Epithelial cell of proximal tubule (primary cell): ENCODE measurements around the gene ZSCAN30. TPM values are rescaled to one million over a fixed set of nuclear protein-coding genes. Genes with fewer than 3 reads are reported as not detected.

Experiments used
- DNase-seq: peaks from one replicate; pipeline ENCODE4 v3.0.0-alpha.2; 2011; ENCODE audit warnings: low read depth
- H3K4me3 ChIP-seq: 2 replicates; pipeline ENCODE4 v1.5.1; 2011; ENCODE audit warnings: low read depth, mild to moderate bottlenecking, low read length
- total RNA-seq: library from RNA; depleted of rRNA; stranded (reverse); fragments of >200 nt; gene quantifications from 2 replicates; pipeline ENCODE4 v1.2.3, GENCODE V29; 2015
- TF ChIP-seq, protein P1 (sequence below): conservative IDR thresholded peaks from 2 replicates; pipeline ENCODE4 v1.5.1; 2012; ENCODE audit warnings: low read depth, mild to moderate bottlenecking, low read length

The ZSCAN30 gene
- total RNA-seq, 1 donor from 2014 or later = 5.1 TPM

DNA sequence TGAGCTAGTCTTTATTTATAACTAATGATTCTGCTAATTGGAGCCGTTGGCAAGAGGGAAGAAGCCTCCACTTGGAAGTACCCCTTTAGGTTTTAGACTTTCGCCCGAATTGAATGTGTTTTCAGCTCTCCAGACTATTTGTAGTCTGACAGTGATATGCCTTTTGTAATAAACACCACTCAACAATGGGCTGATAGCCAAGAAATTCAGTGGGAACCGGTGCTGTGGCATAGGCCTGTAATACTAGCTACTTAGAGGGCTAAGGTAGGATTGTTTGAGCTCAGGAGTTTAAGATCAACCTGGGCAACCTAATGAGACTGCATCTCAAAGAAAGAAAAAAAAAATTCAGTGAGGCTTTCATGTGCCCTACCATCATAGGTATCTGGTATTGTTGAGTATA lies 13.6 kb upstream of the ZSCAN30 start:
- TF ChIP-seq, protein P1, sequence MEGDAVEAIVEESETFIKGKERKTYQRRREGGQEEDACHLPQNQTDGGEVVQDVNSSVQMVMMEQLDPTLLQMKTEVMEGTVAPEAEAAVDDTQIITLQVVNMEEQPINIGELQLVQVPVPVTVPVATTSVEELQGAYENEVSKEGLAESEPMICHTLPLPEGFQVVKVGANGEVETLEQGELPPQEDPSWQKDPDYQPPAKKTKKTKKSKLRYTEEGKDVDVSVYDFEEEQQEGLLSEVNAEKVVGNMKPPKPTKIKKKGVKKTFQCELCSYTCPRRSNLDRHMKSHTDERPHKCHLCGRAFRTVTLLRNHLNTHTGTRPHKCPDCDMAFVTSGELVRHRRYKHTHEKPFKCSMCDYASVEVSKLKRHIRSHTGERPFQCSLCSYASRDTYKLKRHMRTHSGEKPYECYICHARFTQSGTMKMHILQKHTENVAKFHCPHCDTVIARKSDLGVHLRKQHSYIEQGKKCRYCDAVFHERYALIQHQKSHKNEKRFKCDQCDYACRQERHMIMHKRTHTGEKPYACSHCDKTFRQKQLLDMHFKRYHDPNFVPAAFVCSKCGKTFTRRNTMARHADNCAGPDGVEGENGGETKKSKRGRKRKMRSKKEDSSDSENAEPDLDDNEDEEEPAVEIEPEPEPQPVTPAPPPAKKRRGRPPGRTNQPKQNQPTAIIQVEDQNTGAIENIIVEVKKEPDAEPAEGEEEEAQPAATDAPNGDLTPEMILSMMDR = no peak
- DNase-seq = no peak
- no peak overlapping the region for H3K4me3 ChIP-seq

DNA sequence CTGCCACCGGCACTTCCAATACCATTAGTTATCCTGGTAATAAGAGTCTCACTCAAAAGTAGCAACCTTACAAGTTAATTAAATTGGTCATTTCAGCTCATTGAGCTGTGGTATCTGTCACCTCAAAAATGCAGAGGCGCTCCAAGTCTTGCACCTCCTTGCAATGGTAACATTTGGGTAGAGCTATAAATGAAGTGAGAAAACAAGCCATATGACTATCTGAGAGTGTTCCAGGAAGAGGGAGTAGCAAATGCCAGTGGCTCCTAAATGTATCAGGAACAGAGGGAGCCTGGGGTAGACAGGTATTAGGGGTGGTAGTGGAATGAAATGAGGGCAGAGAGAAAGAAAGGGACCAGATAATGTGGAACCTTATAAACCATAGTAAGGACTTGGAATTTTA lies 6.0 kb upstream of the ZSCAN30 start:
- no peak overlapping the region for H3K4me3 ChIP-seq
- TF ChIP-seq, protein P1 = no peak
- no peak for DNase-seq

DNA sequence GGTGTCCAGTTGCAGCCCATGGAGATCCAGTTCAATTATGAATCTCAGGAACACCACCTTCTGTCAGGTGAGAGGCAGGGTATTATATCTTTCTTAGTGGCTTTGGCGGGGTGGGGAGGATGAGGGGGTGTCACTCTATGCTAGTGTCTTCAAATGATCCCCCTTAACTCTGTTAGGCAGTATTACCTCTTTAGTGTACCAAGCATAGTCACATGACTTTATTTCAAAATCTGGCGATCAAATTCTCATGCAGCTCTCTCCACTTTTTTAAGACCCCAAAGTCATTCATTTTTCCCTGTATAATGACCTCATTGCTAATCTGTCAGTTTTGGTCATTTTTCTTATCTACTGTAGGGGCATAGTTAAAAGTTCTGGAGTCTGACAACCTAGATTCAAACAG lies 1.1 kb upstream of the ZSCAN30 start:
- TF ChIP-seq, protein P1 = no peak
- peak overlapping the region; percentile 99 for H3K4me3 ChIP-seq
- DNase-seq = no peak

DNA sequence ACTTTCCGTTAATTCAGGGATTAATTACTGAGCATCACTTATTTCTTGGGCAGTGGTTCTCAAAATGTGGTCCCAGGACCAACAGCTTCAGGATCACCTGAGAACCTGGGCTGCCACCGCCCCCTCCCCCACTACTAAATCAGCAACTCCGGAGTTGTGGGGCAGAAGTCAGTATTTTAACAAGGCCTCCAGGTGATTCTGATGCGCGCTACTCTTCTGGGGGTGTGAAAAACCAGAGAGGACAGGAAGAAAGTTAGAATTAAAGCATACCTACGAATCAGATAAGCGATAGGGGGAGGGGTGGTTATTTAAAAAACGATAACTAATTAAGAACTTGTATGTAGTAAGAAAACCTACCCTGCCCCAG lies 319 bp downstream of the ZSCAN30 start:
- TF ChIP-seq, protein P1 = no peak
- H3K4me3 ChIP-seq = peak overlapping the region; percentile 99
- DNase-seq = no peak

DNA sequence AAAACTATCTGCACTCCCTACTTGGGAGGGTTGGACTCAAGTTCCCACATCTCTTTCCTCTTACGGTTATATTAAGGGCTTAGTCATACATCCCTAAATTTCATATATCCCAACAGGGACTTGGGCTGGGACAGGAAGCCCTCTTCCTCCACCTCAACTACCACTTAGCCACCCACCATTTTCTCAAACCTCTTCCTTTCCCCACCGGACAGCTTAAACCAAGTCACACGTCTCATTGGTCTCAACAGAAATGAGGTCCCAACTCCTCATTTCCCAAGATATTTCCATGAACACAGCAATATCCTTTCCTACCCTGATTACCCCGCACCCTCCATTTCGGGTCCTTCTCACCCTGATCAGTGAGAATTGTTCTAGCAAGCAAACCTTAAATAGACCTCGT lies 736 bp downstream of the ZSCAN30 start:
- peak overlapping the region; percentile 99 for H3K4me3 ChIP-seq
- TF ChIP-seq, protein P1 = no peak
- DNase-seq = no peak

DNA sequence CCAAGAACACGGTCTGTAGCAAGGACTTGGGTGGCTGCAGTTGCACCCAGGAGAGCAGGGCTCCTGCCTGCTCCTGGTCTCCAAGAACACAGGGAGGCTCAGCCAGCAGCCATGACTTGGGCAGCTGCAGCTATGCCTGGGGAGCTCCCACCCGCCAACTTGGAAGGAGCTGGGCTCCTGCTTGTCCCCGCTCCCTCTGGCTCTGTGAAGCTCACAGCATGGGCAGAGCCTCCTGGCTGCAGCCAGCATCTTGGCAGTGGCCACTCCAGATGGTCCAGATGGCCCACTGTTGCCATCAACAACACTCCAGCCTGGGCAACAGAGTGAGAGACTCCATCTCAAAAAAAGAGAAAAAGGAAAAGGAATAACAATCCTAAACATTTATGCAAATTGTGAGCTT lies 5.2 kb downstream of the ZSCAN30 start:
- no peak for DNase-seq
- no peak overlapping the region for H3K4me3 ChIP-seq
- TF ChIP-seq, protein P1 = no peak

DNA sequence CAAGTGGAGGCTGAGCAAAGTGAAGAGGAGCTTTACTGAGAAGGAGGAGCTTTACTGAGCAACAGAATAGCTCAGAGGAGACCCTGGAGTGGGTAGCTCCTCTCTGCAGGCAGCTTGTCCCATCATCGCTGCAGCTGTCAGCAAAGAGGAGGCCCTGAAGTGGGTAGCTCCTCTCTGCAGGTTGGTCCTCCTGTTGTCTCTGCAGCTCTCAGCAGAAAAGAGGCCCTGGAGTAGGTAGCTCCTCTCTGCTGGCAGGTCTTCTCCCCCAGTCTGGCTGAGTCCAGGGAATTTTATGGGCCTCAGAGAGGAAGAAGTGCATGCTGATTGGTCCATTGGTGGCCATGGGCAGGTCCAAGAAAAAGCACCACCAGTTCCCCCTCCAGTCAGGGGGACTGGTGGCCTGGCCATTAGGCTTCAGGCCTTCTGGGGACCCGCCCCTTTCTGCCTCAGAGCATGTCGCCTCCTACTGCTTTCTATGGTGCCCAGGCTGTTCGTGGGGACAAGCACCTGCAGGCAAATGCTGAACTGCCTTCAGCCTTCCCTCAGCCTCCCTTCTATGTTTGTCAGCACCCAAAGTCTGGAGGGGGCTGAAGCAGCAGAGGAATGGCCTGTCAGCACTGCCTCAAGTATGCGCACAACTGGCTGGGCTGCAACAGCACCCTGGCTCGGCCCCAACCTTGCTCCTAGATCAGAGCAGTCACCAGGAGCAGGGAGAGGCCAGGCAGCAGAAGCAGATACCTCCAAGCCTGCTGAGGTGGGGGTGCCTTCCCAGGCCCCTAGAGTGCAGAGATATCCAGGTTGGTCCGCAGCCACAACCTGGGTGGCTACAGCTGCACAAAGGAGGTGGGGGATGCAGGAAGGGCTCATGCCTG lies 5.9 kb downstream of the ZSCAN30 start:
- TF ChIP-seq, protein P1 = no peak
- no peak overlapping the region for H3K4me3 ChIP-seq
- no peak for DNase-seq
